Body of pancreas (tissue), 4 donors: ENCODE results near the gene ST6GALNAC4.

Experiments used
- POLR2A ChIP-seq, 3 donors: fragments of 450-650 bp; IDR thresholded peaks; one replicate each; pipeline ENCODE4 v1.6.1; 2016; ENCODE audit warnings: antibody characterized with exemption in 3 of 3, mild to moderate bottlenecking in 2 of 3
- TF ChIP-seq, protein P1 (sequence below), 7 experiments: fragments of 450-650 bp in 4 of 7; fragments of 200-600 bp in 3 of 7; sonication (generic) in 3 of 7; IDR thresholded peaks; one replicate each; pipeline ENCODE4 v1.5.1; 2016 to 2019; ENCODE audit warnings: antibody characterized with exemption in 7 of 7

DNA sequence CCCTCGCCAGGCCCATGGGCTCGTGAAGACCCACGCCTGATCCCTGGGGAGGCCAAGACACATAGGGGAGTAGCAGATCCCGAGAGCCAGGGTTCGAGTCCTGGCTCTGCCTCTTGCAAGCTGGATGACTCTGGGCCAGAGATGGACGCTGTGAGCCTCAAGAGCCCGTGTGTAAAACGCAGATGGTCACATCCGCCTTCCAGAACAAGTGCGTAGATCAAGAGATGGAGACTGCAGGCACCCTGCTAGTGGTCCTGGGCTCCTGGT lies 8.2 kb downstream of the ST6GALNAC4 start:
- no peak for TF ChIP-seq POLR2A (IDR thresholded peaks at IDR 0.05)
- TF ChIP-seq, protein P1, sequence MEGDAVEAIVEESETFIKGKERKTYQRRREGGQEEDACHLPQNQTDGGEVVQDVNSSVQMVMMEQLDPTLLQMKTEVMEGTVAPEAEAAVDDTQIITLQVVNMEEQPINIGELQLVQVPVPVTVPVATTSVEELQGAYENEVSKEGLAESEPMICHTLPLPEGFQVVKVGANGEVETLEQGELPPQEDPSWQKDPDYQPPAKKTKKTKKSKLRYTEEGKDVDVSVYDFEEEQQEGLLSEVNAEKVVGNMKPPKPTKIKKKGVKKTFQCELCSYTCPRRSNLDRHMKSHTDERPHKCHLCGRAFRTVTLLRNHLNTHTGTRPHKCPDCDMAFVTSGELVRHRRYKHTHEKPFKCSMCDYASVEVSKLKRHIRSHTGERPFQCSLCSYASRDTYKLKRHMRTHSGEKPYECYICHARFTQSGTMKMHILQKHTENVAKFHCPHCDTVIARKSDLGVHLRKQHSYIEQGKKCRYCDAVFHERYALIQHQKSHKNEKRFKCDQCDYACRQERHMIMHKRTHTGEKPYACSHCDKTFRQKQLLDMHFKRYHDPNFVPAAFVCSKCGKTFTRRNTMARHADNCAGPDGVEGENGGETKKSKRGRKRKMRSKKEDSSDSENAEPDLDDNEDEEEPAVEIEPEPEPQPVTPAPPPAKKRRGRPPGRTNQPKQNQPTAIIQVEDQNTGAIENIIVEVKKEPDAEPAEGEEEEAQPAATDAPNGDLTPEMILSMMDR (IDR thresholded peaks at IDR 0.05), result no peak
